Measurements from ENCODE around the gene FBXW8.

The FBXW8 gene

DNA sequence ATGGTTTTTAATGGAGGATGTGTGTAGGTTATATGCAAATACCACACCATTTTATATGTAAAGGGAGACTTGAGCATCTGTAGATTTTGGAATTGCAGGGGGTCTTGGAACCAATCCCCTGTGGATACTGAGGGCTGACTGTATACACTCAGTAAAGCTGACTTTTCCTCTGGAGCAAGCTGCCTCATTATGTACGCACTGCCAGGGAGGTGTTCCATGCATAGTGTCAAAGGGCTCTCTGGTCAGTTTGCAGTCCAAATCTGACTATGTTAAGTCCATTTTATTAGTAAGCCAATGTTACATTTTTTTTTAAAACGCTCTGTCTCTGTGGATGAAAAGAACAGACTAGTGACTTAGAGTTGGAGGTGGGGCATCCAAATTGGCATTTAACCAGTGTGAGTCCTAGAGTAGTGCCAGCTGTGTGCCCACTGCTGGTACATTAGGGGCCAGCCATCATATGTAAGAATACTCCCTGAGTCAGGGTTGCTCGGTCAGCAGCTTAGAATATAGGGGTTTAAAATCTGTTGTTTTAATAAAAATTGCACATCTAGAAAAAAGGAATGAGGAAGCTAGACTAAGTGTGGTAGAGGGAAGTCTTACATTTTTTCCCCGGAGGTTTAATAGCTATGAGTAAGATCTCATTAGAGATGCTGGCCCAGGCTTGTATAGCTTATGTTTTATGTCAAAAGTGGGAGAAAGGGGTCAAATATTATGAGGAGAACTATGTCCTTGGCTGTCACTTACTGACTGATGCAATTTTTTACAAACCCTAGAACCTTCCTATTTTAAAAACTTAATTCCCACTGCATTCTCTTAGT lies 101.4 kb downstream of the FBXW8 start:
- TF ChIP-seq, protein P1, sequence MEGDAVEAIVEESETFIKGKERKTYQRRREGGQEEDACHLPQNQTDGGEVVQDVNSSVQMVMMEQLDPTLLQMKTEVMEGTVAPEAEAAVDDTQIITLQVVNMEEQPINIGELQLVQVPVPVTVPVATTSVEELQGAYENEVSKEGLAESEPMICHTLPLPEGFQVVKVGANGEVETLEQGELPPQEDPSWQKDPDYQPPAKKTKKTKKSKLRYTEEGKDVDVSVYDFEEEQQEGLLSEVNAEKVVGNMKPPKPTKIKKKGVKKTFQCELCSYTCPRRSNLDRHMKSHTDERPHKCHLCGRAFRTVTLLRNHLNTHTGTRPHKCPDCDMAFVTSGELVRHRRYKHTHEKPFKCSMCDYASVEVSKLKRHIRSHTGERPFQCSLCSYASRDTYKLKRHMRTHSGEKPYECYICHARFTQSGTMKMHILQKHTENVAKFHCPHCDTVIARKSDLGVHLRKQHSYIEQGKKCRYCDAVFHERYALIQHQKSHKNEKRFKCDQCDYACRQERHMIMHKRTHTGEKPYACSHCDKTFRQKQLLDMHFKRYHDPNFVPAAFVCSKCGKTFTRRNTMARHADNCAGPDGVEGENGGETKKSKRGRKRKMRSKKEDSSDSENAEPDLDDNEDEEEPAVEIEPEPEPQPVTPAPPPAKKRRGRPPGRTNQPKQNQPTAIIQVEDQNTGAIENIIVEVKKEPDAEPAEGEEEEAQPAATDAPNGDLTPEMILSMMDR (conservative IDR thresholded peaks at IDR 0.05; ENCODE audit: low read depth) = no peak
- H3K27ac ChIP-seq = no peak overlapping the region
- peak; percentile 49 for DNase-seq (ENCODE audit: low spot score)
- ChIA-PET POLR2A (ENCODE audit: low non-redundant PET) (no interaction called here), CTCF (interaction anchor here (0.6 kb wide), 1 partner anchor 1357 kb away, joined by 3 read pairs; no protein-coding TSS in a partner anchor)

DNA sequence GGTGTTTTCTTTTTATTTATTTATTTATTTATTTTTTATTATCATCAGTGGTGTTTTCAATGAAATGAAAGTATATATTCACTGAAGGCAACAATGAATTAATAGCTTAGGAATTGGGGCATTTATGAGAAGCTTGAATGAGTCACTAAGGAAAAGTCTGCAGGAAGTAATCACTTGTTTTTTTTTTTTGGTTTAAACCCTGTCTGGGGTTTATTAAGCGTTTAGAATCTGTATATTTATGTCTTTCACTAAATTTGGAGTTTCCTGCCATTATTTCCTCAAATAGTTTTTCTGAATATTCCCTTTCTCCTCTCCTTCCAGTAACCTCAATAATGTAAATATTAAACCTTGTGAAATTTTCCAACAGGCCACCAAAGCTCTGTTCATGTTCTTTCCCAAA lies 103.0 kb downstream of the FBXW8 start:
- DNase-seq (ENCODE audit: low spot score) = no peak
- TF ChIP-seq, protein P1 (conservative IDR thresholded peaks at IDR 0.05; ENCODE audit: low read depth) = no peak
- POLR2A ChIA-PET (ENCODE audit: low non-redundant PET) = no interaction called here
- CTCF ChIA-PET = no interaction called here
- no peak overlapping the region for H3K27ac ChIP-seq

DNA sequence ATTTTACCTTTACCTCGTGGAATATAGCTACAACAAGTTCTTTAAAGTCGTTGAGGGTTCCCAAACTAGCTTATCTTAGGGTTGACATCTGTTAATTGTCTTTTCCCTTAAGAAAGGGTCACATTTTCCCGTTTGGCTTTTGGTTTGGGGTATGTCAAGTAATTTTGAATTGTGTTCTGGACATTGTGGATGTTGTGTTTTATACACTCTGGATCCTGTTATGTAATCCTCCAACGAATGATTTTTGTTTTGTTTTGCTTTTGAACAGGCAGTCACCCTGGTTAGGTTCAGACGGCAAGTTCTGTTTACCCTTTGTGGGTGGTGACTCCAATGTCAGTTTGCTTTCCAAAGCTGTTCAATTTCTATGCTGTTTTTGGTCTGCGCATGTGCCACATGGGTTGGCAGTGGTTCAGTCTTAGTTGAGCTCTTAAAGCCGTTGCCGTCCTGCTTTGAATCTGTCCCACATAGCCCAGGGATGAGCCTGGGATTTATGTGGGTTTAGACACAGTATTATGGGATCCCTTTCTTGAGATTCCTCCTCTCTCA lies 103.7 kb downstream of the FBXW8 start:
- no peak for DNase-seq (ENCODE audit: low spot score)
- ChIA-PET CTCF (no interaction called here), POLR2A (ENCODE audit: low non-redundant PET) (no interaction called here)
- no peak overlapping the region for H3K27ac ChIP-seq
- TF ChIP-seq, protein P1 (conservative IDR thresholded peaks at IDR 0.05; ENCODE audit: low read depth) = no peak

DNA sequence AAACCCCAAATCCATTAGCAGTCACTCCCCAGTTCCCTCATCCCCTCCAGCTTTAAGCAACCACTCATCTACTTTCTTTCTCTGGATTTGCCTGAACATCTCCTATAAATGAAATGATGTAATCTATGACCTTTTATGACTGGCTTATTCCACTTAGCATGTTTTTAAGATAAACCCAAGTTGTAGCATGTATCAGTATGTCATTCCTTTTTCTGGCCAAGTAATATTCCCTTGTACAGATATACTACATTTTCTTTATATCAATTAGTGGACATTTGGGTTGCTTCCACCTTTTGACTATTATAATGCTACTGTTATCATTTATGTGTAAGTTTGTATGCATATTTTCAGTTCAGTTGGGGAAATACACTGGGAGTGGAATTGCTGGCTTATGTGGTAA lies 105.1 kb downstream of the FBXW8 start:
- DNase-seq (ENCODE audit: low spot score) = no peak
- H3K27ac ChIP-seq = no peak overlapping the region
- ChIA-PET POLR2A (ENCODE audit: low non-redundant PET) (interaction anchor here (0.6 kb wide), 1 partner anchor 189 kb away, joined by 11 read pairs; no protein-coding TSS in a partner anchor), CTCF (no interaction called here)
- TF ChIP-seq, protein P1 (conservative IDR thresholded peaks at IDR 0.05; ENCODE audit: low read depth) = no peak

DNA sequence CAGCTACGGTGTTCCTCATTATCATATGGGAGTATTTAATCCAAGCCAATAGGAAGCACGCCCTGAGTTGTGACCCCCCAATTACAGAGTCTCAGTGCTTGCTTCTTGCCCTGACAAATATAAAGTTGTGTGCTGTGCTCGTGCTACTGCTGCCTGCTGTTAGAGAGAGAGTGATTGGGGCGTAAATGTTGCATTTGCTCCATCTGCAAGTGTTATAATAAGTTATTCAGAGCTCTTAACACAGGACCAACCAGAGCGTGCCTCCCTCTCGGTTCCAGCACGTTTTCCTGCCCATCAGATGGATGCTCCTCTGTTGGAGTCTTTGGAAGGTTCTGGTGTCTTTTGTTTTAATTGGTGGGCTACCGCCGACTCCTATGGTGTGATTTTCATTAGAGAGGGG lies 107.1 kb downstream of the FBXW8 start:
- POLR2A ChIA-PET (ENCODE audit: low non-redundant PET) = no interaction called here
- DNase-seq (ENCODE audit: low spot score) = no peak
- TF ChIP-seq, protein P1 (conservative IDR thresholded peaks at IDR 0.05; ENCODE audit: low read depth) = no peak
- H3K27ac ChIP-seq = no peak overlapping the region
- CTCF ChIA-PET = no interaction called here

DNA sequence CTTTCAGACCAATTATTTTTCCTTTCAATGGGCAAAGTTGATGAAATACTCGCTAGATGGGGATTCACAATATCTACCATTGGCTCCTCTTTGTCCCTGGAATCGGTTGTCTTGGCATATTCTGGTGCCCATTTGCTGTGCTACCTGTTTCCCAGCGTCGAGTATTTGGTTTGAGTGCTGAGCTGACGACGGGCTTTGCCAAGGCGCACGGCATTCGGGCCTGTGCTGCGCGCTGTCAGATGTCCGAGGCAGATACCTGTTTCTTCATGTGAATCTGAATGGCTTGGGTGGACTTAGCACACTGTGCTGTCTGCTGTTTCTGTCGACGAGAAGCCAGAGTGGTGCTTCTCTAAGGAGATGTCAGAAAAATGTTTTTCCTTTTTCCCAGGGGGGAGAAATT lies 107.5 kb downstream of the FBXW8 start:
- ChIA-PET CTCF (interaction anchor here (0.7 kb wide), 1 partner anchor 49 kb away, joined by 11 read pairs; no protein-coding TSS in a partner anchor), POLR2A (ENCODE audit: low non-redundant PET) (no interaction called here)
- TF ChIP-seq, protein P1 (conservative IDR thresholded peaks at IDR 0.05; ENCODE audit: low read depth) = no peak
- H3K27ac ChIP-seq = no peak overlapping the region
- DNase-seq (ENCODE audit: low spot score) = no peak

All from RWPE1 (cell line).